ENCODE results near the gene COX18. TPM values are rescaled to one million over a fixed set of nuclear protein-coding genes. Genes with fewer than 3 reads are reported as not detected.

Gene COX18
- total and polyA plus RNA-seq, 12 donors, result 8.3 to 59.5 (median 28.5) TPM

DNA sequence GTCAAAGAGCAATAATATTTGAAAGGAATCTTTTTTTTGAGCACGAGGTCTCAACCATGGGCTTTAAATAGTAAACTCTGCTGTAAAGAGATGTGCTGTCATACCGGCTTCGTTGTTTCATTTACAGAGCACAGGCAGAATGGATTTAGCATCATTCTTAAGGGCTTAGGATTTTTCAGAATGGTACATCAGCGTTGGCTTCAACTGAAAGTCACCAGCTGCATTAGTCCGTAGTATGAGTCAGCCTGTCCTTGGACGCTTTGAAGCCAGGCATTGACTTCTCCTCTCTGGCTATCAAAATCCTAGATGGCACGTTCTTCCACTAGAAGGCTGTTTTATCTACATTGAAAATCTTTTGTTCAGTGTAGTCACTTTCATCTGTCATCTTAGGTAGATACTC is 23.6 kb downstream of the COX18 start:
- intact Hi-C loops (cut with DNase I), result no loop called here
- Histone ChIP-seq H3K36me3 (replicated peaks in 1 of 2) (no peaks in the 10 kb centered on the region), H3K4me1 (replicated peaks in 1 of 2) (no peaks in the 10 kb centered on the region), H3K9me3 (replicated peaks in 1 of 3) (no peaks in the 10 kb centered on the region), H3K4me3 (no peak overlapping the region), H3K27ac (no peak overlapping the region), H3K27me3 (no peaks in the 10 kb centered on the region)
- no peak for DNase-seq
- WGBS, 4 donors, result 68 to 79% (median 73%) methylated on average over 7 of the region's 7 CpGs
- TF ChIP-seq, protein P1, sequence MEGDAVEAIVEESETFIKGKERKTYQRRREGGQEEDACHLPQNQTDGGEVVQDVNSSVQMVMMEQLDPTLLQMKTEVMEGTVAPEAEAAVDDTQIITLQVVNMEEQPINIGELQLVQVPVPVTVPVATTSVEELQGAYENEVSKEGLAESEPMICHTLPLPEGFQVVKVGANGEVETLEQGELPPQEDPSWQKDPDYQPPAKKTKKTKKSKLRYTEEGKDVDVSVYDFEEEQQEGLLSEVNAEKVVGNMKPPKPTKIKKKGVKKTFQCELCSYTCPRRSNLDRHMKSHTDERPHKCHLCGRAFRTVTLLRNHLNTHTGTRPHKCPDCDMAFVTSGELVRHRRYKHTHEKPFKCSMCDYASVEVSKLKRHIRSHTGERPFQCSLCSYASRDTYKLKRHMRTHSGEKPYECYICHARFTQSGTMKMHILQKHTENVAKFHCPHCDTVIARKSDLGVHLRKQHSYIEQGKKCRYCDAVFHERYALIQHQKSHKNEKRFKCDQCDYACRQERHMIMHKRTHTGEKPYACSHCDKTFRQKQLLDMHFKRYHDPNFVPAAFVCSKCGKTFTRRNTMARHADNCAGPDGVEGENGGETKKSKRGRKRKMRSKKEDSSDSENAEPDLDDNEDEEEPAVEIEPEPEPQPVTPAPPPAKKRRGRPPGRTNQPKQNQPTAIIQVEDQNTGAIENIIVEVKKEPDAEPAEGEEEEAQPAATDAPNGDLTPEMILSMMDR (IDR thresholded peaks at IDR 0.05), result no peak
- no peak for TF ChIP-seq POLR2A (IDR thresholded peaks at IDR 0.05)

DNA sequence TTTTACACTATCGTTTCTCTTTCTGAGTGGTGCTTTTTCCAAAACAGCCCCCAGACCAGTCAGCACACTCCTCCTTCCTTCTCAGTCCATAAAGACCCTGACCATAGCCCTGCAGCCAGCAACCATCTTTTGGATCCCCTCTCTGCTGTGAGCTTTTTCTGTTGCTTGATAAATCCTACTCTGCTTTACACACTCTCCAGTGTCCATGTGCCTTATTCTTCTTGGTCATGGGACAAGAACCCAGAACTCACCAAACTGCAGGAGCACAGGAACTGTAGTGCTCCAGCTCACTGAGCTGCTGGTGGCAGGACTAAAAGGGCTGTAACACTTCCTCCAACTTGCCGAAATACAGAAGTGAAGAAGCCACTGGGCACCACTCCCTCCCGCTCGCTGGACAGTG is 32.5 kb downstream of the COX18 start:
- no peaks in the 10 kb centered on the region for H3K36me3 ChIP-seq (replicated peaks in 1 of 2)
- no peak overlapping the region for H3K4me3 ChIP-seq
- no peaks in the 10 kb centered on the region for H3K9me3 ChIP-seq (replicated peaks in 1 of 3)
- 78 to 93% (median 90%) methylated on average over 4 of the region's 4 CpGs for WGBS, 4 donors
- H3K4me1 ChIP-seq (replicated peaks in 1 of 2), result no peaks in the 10 kb centered on the region
- no peak for TF ChIP-seq POLR2A (IDR thresholded peaks at IDR 0.05)
- TF ChIP-seq, protein P1 (IDR thresholded peaks at IDR 0.05), result no peak
- intact Hi-C loops (cut with DNase I), result no loop called here
- no peak for DNase-seq
- no peaks in the 10 kb centered on the region for H3K27me3 ChIP-seq
- H3K27ac ChIP-seq, result no peak overlapping the region

DNA sequence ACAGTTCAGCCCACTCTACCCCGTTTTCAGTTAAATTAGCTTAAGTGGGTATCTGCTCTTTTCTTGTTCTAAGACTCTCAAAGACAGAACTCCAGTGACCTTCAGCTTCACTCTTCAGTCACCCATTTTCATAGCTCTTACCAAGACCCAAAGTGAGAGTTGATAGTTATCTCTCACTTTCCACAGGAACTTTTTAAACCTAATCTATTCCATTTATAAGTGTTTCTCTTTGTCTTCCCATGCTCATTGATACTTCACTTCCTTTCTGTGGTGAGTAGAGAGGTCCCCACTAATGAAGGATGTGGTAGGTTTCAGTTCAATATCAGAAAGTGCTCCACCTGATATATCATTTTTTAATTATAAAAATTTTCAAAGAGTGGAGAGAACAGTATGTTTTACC is 33.4 kb downstream of the COX18 start:
- H3K27ac ChIP-seq, result no peak overlapping the region
- H3K36me3 ChIP-seq (replicated peaks in 1 of 2), result no peaks in the 10 kb centered on the region
- no peaks in the 10 kb centered on the region for H3K4me1 ChIP-seq (replicated peaks in 1 of 2)
- DNase-seq, result no peak
- no peaks in the 10 kb centered on the region for H3K27me3 ChIP-seq
- TF ChIP-seq, protein P1 (IDR thresholded peaks at IDR 0.05), result no peak
- TF ChIP-seq POLR2A (IDR thresholded peaks at IDR 0.05), result no peak
- H3K9me3 ChIP-seq (replicated peaks in 1 of 3), result no peaks in the 10 kb centered on the region
- 74 to 90% (median 80%) methylated on average over 1 of the region's 1 CpG for WGBS, 4 donors
- intact Hi-C loops (cut with DNase I), result no loop called here
- H3K4me3 ChIP-seq, result no peak overlapping the region

DNA sequence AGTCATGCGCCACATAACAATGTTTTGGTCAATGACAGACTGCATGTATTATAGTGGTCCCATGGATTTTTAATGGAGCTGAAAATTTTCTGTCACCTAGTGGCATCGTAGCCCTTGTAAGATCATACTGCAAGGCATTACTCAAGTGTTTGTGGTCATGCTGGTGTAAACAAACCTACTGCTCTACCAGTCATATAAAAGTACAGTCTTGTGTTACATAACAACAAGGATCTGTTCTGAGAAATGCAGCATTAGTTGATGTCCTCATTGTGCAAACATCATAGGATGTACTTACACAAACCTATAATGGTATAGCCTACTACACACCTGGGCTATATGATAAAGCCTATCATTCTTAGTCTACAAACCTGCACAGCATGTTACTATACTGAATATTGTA is 34.6 kb downstream of the COX18 start:
- no peak overlapping the region for H3K4me3 ChIP-seq
- H3K4me1 ChIP-seq (replicated peaks in 1 of 2), result no peaks in the 10 kb centered on the region
- no peaks in the 10 kb centered on the region for H3K9me3 ChIP-seq (replicated peaks in 1 of 3)
- intact Hi-C loops (cut with DNase I), result no loop called here
- WGBS, 4 donors, result 87 to 92% (median 89%) methylated on average over 2 of the region's 2 CpGs
- H3K27ac ChIP-seq, result no peak overlapping the region
- H3K36me3 ChIP-seq (replicated peaks in 1 of 2), result no peaks in the 10 kb centered on the region
- DNase-seq, result no peak
- H3K27me3 ChIP-seq, result no peaks in the 10 kb centered on the region
- no peak for TF ChIP-seq POLR2A (IDR thresholded peaks at IDR 0.05)
- TF ChIP-seq, protein P1 (IDR thresholded peaks at IDR 0.05), result no peak
